Measurements from ENCODE around the gene CD180. TPM values are rescaled to one million over a fixed set of nuclear protein-coding genes. Genes with fewer than 3 reads are reported as not detected.

The CD180 gene
- total RNA-seq, 3 donors from 2014 or later: 0.87 to 1.4 (median 1.3) TPM

- intact Hi-C loops (cut with DNase I, micrococcal nuclease): no loop called here
- no peak for ATAC-seq
- no peak for DNase-seq
- H3K9me3 ChIP-seq: no peaks in the 10 kb centered on the region
- H3K4me3 ChIP-seq: no peak overlapping the region
- H3K36me3 ChIP-seq (ENCODE audit: low read depth): no peaks in the 10 kb centered on the region
- no peak for TF ChIP-seq CTCF (IDR thresholded peaks at IDR 0.05)
- peaks cover 8% of the 10 kb centered on the region for H3K4me1 ChIP-seq (ENCODE audit: low read depth)
Observed at GRCh38 chr5:67194166-67194565, 2.4 kb downstream of the CD180 start.

- DNase-seq (no peak), ATAC-seq (peak; percentile 26)
- no peak for TF ChIP-seq CTCF (IDR thresholded peaks at IDR 0.05)
- intact Hi-C loops (cut with DNase I, micrococcal nuclease): no loop called here
- Histone ChIP-seq H3K9me3 (no peaks in the 10 kb centered on the region), H3K36me3 (ENCODE audit: low read depth) (no peaks in the 10 kb centered on the region), H3K4me3 (no peak overlapping the region), H3K4me1 (ENCODE audit: low read depth) (peaks cover 8% of the 10 kb centered on the region)
Observed at GRCh38 chr5:67193439-67193807, 3.2 kb downstream of the CD180 start.

GRCh38 chr5:67192719-67193438 lies 3.7 kb downstream of the CD180 start:
- DNase-seq: no peak
- Histone ChIP-seq H3K9me3 (no peaks in the 10 kb centered on the region), H3K4me3 (no peak overlapping the region), H3K36me3 (ENCODE audit: low read depth) (no peaks in the 10 kb centered on the region), H3K4me1 (ENCODE audit: low read depth) (peaks cover 8% of the 10 kb centered on the region)
- intact Hi-C loops (cut with DNase I, micrococcal nuclease): no loop called here
- ATAC-seq: peak; percentile 54
- TF ChIP-seq CTCF (IDR thresholded peaks at IDR 0.05): no peak

GRCh38 chr5:67190861-67191260 lies 5.7 kb downstream of the CD180 start:
- DNase-seq (no peak), ATAC-seq (no peak)
- Histone ChIP-seq H3K4me1 (ENCODE audit: low read depth) (peaks cover 8% of the 10 kb centered on the region), H3K9me3 (no peaks in the 10 kb centered on the region), H3K36me3 (ENCODE audit: low read depth) (no peaks in the 10 kb centered on the region), H3K4me3 (no peak overlapping the region)
- TF ChIP-seq CTCF (IDR thresholded peaks at IDR 0.05): no peak
- intact Hi-C loops (cut with DNase I, micrococcal nuclease): no loop called here

- ATAC-seq: no peak
- intact Hi-C loops (cut with DNase I, micrococcal nuclease): no loop called here
- no peak for DNase-seq
- Histone ChIP-seq H3K4me1 (ENCODE audit: low read depth) (peaks cover 8% of the 10 kb centered on the region), H3K9me3 (no peaks in the 10 kb centered on the region), H3K4me3 (no peak overlapping the region), H3K36me3 (ENCODE audit: low read depth) (no peaks in the 10 kb centered on the region)
- no peak for TF ChIP-seq CTCF (IDR thresholded peaks at IDR 0.05)
Observed at GRCh38 chr5:67190410-67190809, 6.2 kb downstream of the CD180 start.

- H3K4me1 ChIP-seq (ENCODE audit: low read depth): peaks cover 8% of the 10 kb centered on the region
- no peak for TF ChIP-seq CTCF (IDR thresholded peaks at IDR 0.05)
- no peaks in the 10 kb centered on the region for H3K9me3 ChIP-seq
- DNase-seq (no peak), ATAC-seq (no peak)
- intact Hi-C loops (cut with DNase I, micrococcal nuclease): no loop called here
- H3K36me3 ChIP-seq (ENCODE audit: low read depth): no peaks in the 10 kb centered on the region
- H3K4me3 ChIP-seq: no peak overlapping the region
Observed at GRCh38 chr5:67189931-67190330, 6.7 kb downstream of the CD180 start.
